Osteocyte (in vitro differentiated cells): Measurements from ENCODE around the gene ALKBH3. TPM values are rescaled to one million over a fixed set of nuclear protein-coding genes. Genes with fewer than 3 reads are reported as not detected.

Source experiments
- DNase-seq: peaks from one replicate; pipeline ENCODE4 v3.0.0; 2021; ENCODE audit warnings: mixed read lengths; ENCODE audit not compliant: unreplicated experiment; ENCODE audit errors: extremely low spot score
- H3K27ac Mint-ChIP-seq: one replicate; pipeline ENCODE4 v1.8.0; 2021; ENCODE audit warnings: mild to moderate bottlenecking, mixed read lengths; ENCODE audit not compliant: unreplicated experiment
- H3K27me3 Mint-ChIP-seq: one replicate; pipeline ENCODE4 v1.8.0; 2021; ENCODE audit warnings: mixed read lengths; ENCODE audit not compliant: unreplicated experiment
- H3K36me3 Mint-ChIP-seq: one replicate; pipeline ENCODE4 v1.8.0; 2021; ENCODE audit warnings: mixed read lengths; ENCODE audit not compliant: unreplicated experiment
- H3K4me1 Mint-ChIP-seq: one replicate; pipeline ENCODE4 v1.8.0; 2021; ENCODE audit warnings: mixed read lengths; ENCODE audit not compliant: unreplicated experiment
- H3K4me3 Mint-ChIP-seq: one replicate; pipeline ENCODE4 v1.8.0; 2021; ENCODE audit warnings: mild to moderate bottlenecking, moderate library complexity, mixed read lengths; ENCODE audit not compliant: unreplicated experiment
- H3K9me3 Mint-ChIP-seq: one replicate; pipeline ENCODE4 v1.8.0; 2021; ENCODE audit warnings: mixed read lengths; ENCODE audit not compliant: unreplicated experiment
- total RNA-seq: library from RNA; stranded (reverse); gene quantifications from 2 replicates; pipeline ENCODE4 v1.2.1, GENCODE V29; 2021
- TF ChIP-seq, protein P1 (sequence below): fragments of 200-600 bp; sonication (generic); IDR thresholded peaks from 2 replicates; pipeline ENCODE4 v1.5.0; 2021; ENCODE audit warnings: antibody characterized with exemption, mild to moderate bottlenecking, moderate library complexity

Gene ALKBH3
- total RNA-seq, 1 donor from 2014 or later: 32.4 TPM

DNA sequence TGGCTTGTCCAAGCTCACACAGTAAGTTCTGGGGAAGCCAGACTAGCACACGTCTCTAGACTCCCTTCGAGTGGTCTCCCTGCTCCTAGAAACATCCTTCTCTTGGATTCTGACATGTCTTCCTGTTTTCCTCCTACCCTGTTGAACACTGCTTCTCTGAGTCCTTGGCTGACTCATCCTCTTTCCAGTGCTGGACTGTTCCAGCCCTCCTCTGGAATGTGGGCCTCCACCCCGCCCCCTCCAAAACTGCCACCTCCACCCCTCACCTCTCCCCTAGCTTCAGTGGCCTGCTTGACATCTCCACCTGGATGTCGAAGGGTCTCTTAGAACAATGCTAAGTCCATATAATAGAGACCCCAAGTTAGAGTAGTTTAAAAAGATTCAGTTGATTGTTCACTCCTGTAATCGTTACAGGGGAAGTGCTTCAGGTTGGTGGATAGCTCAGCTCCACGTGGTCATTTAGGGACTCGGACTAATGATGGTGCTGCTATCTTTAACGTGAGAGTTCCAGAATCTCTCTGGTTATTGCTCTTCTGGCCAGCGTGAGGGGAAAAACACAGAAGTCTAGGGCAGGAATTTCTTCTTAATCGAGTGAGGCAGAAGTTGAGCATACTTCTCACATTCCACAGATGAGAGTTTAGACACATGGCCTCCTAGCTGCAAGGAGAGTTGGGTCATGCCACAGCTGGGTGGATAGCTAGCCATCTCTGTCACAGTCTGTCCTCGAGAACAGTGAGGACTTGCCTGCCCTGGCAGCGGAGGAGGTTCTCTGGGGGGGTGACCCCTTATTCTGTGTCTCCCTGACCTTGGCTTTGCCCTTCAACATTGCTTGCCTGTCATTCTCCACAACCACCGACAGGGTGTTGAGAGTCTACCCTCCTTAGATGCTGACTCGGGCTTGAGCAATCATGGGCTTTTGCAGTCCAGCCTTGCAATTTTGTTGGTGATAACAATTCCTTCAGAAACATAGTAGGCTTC is 57.1 kb downstream of the ALKBH3 start:
- Mint-ChIP-seq H3K4me1 (peaks cover 12% of the 10 kb centered on the region), H3K27me3 (peaks cover 14% of the 10 kb centered on the region), H3K36me3 (peaks cover 2% of the 10 kb centered on the region), H3K4me3 (no peak overlapping the region), H3K27ac (no peak overlapping the region), H3K9me3 (no peaks in the 10 kb centered on the region)
- no peak for DNase-seq
- TF ChIP-seq, protein P1, sequence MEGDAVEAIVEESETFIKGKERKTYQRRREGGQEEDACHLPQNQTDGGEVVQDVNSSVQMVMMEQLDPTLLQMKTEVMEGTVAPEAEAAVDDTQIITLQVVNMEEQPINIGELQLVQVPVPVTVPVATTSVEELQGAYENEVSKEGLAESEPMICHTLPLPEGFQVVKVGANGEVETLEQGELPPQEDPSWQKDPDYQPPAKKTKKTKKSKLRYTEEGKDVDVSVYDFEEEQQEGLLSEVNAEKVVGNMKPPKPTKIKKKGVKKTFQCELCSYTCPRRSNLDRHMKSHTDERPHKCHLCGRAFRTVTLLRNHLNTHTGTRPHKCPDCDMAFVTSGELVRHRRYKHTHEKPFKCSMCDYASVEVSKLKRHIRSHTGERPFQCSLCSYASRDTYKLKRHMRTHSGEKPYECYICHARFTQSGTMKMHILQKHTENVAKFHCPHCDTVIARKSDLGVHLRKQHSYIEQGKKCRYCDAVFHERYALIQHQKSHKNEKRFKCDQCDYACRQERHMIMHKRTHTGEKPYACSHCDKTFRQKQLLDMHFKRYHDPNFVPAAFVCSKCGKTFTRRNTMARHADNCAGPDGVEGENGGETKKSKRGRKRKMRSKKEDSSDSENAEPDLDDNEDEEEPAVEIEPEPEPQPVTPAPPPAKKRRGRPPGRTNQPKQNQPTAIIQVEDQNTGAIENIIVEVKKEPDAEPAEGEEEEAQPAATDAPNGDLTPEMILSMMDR: no peak

DNA sequence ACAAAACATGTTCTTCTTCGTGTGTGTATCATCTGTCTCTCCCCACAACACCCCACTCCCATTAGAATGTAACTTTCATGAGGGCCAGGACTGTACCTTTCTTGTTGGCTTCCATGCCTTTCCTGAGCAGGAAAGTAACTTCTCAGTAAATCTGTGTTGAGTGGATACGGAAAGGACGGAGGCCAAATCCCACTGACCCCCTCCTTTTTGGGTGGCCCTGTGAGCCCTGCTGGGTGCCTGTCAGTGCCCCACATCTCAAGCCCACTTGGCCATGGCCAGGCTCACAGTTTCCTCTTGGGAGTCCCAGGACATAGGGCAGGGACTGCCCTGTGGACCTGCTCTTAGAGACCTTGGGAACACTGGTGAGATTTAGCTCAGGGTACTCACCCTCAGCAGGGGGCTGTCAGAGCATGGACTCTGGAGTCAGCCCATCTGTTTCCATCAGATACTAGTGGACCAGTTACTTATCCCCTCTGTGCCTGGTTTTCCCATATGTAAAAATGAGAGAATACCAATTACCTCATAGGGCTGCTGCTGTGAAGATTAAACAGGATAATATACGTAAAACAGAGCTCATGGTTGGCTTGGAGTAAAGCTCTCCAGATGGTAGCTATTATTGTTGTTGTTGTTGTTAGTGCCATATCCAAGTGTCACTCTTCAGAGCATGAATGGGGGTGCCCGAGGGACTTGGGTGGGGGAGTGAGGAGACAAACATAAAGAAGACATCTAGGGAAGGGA is 60.8 kb downstream of the ALKBH3 start:
- no peak overlapping the region for H3K27ac Mint-ChIP-seq
- no peak for DNase-seq
- H3K27me3 Mint-ChIP-seq: peaks cover 44% of the 10 kb centered on the region
- TF ChIP-seq, protein P1: no peak
- peaks cover 4% of the 10 kb centered on the region for H3K36me3 Mint-ChIP-seq
- H3K9me3 Mint-ChIP-seq: no peaks in the 10 kb centered on the region
- H3K4me3 Mint-ChIP-seq: peak overlapping the region; percentile 76
- H3K4me1 Mint-ChIP-seq: peaks cover 26% of the 10 kb centered on the region

DNA sequence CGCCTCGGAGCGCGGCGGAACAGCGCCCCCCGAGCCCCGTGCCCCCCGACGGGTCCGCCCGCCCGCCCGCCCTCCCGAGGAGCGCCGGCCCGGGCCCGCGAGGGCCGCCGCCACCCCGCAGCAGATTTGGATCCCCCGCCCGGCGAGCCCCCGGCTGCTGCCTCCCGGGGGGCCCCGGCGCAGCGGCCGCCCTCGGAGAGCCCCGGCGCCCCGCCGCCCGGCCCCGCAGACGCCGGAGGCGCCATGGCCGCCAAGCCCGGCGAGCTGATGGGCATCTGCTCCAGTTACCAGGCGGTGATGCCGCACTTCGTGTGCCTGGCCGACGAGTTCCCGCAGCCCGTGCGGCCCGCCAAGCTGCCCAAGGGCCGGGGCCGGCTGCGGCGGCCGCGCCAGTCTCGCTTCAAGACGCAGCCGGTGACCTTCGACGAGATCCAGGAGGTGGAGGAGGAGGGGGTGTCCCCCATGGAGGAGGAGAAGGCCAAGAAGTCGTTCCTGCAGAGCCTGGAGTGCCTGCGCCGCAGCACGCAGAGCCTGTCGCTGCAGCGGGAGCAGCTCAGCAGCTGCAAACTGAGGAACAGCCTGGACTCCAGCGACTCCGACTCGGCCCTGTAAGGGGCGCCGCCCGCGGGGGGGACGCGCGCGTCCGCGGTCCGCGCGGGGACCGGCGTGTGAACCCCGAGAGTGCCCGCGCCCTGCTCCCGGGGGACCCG is 62.2 kb downstream of the ALKBH3 start:
- Mint-ChIP-seq H3K9me3 (no peaks in the 10 kb centered on the region), H3K4me1 (peaks cover 22% of the 10 kb centered on the region), H3K27ac (no peak overlapping the region), H3K4me3 (peak overlapping the region; percentile 68), H3K36me3 (peaks cover 4% of the 10 kb centered on the region), H3K27me3 (peaks cover 55% of the 10 kb centered on the region)
- TF ChIP-seq, protein P1: no peak
- DNase-seq: no peak

DNA sequence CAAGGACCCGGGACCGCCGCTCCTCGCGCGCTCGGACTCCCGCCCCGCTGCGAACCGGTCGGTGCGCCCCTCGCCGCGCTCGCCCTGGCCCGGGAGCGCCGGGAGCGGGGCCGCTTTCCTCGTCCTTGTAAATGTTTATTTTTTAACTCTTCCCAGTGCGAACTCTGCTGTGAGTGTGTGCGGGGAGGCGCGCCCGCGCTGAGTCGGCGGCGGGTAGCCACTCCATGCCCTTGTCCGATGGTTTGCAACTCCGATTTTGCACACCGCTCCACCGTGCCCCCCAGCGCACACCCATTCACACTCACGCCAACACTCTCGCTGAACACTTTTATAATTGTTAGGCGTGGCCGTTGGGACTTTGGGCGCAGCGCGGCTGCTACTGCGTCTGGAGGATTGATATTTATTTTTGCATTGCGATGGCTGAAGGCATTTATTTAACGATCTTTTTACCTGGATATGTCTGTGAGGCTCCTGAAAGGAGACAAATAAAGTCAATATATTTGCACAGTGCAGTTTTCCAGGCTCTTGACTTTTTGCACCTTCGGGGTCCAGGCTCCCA is 62.8 kb downstream of the ALKBH3 start:
- no peaks in the 10 kb centered on the region for H3K9me3 Mint-ChIP-seq
- no peak for DNase-seq
- peaks cover 55% of the 10 kb centered on the region for H3K27me3 Mint-ChIP-seq
- peaks cover 4% of the 10 kb centered on the region for H3K36me3 Mint-ChIP-seq
- TF ChIP-seq, protein P1: no peak
- H3K27ac Mint-ChIP-seq: no peak overlapping the region
- H3K4me3 Mint-ChIP-seq: peak overlapping the region; percentile 86
- H3K4me1 Mint-ChIP-seq: peaks cover 20% of the 10 kb centered on the region
